Measurements from ENCODE around the gene TMC8.

- TF ChIP-seq CTCF (IDR thresholded peaks at IDR 0.05; ENCODE audit: insufficient read depth, low read length, poor library complexity, severe bottlenecking) (no peak), EZH2phosphoT487 (conservative IDR thresholded peaks at IDR 0.05; ENCODE audit: low read length) (no peak)
These were observed 3.2 kb upstream of the TMC8 start for GRCh38 chr17:78127239-78127887.
